Measurements from ENCODE around the gene FAM219B. TPM values are rescaled to one million over a fixed set of nuclear protein-coding genes. Genes with fewer than 3 reads are reported as not detected.
A peak's percentile ranks its signal among the peaks of the same experiment; 100 is the strongest.
"Not testable (repeated sequence)": the region's sequence is repeated elsewhere in the genome, so short reads cannot be mapped to it uniquely, and the experiment has no call there.

FAM219B gene
- total and polyA plus RNA-seq, 4 donors: 67.0 to 105 (median 77.6) TPM

- Histone ChIP-seq H3K9me3 (ENCODE audit: control insufficient read depth, insufficient read depth, low read length) (no peaks in the 10 kb centered on the region), H3K27me3 (ENCODE audit: control insufficient read depth, insufficient read depth, low read length) (no peaks in the 10 kb centered on the region), H3K4me3 (ENCODE audit: low read depth, low read length) (no peak overlapping the region), H3K4me1 (ENCODE audit: control insufficient read depth, insufficient read depth, low read length) (peaks cover 22% of the 10 kb centered on the region), H3K36me3 (ENCODE audit: control insufficient read depth, insufficient read depth, low read length) (peaks cover 46% of the 10 kb centered on the region), H3K27ac (ENCODE audit: low read depth, low read length) (no peak overlapping the region)
- DNase-seq (ENCODE audit: low read depth in 4 of 6, low spot score in 6 of 6): no peak
- WGBS (ENCODE audit: insufficient coverage): no CpG with 5 or more reads among the region's 2 CpGs
These were observed 13.7 kb downstream of the FAM219B start for GRCh38 chr15:74892931-74893330.

GRCh38 chr15:74892313-74892712 lies 14.3 kb downstream of the FAM219B start:
- peaks cover 22% of the 10 kb centered on the region for H3K4me1 ChIP-seq (ENCODE audit: control insufficient read depth, insufficient read depth, low read length)
- no peak overlapping the region for H3K4me3 ChIP-seq (ENCODE audit: low read depth, low read length)
- peaks cover 41% of the 10 kb centered on the region for H3K36me3 ChIP-seq (ENCODE audit: control insufficient read depth, insufficient read depth, low read length)
- H3K27ac ChIP-seq (ENCODE audit: low read depth, low read length): no peak overlapping the region
- H3K27me3 ChIP-seq (ENCODE audit: control insufficient read depth, insufficient read depth, low read length): no peaks in the 10 kb centered on the region
- WGBS (ENCODE audit: insufficient coverage): 86% methylated on average over 1 of the region's 3 CpGs
- H3K9me3 ChIP-seq (ENCODE audit: control insufficient read depth, insufficient read depth, low read length): no peaks in the 10 kb centered on the region
- DNase-seq (ENCODE audit: low read depth in 4 of 6, low spot score in 6 of 6): no peak

GRCh38 chr15:74891469-74891868 lies 15.2 kb downstream of the FAM219B start:
- no peaks in the 10 kb centered on the region for H3K9me3 ChIP-seq (ENCODE audit: control insufficient read depth, insufficient read depth, low read length)
- DNase-seq (ENCODE audit: low read depth in 4 of 6, low spot score in 6 of 6): no peak
- WGBS (ENCODE audit: insufficient coverage): 94% methylated on average over 2 of the region's 3 CpGs
- no peak overlapping the region for H3K27ac ChIP-seq (ENCODE audit: low read depth, low read length)
- peaks cover 22% of the 10 kb centered on the region for H3K4me1 ChIP-seq (ENCODE audit: control insufficient read depth, insufficient read depth, low read length)
- peaks cover 35% of the 10 kb centered on the region for H3K36me3 ChIP-seq (ENCODE audit: control insufficient read depth, insufficient read depth, low read length)
- no peak overlapping the region for H3K4me3 ChIP-seq (ENCODE audit: low read depth, low read length)
- H3K27me3 ChIP-seq (ENCODE audit: control insufficient read depth, insufficient read depth, low read length): no peaks in the 10 kb centered on the region

GRCh38 chr15:74890665-74890960 lies 16.0 kb downstream of the FAM219B start:
- no peak for DNase-seq (ENCODE audit: low read depth in 4 of 6, low spot score in 6 of 6)
- H3K27me3 ChIP-seq (ENCODE audit: control insufficient read depth, insufficient read depth, low read length): no peaks in the 10 kb centered on the region
- 0% methylated on average over 1 of the region's 1 CpG for WGBS (ENCODE audit: insufficient coverage)
- no peaks in the 10 kb centered on the region for H3K9me3 ChIP-seq (ENCODE audit: control insufficient read depth, insufficient read depth, low read length)
- H3K4me1 ChIP-seq (ENCODE audit: control insufficient read depth, insufficient read depth, low read length): peaks cover 22% of the 10 kb centered on the region
- H3K27ac ChIP-seq (ENCODE audit: low read depth, low read length): no peak overlapping the region
- peaks cover 29% of the 10 kb centered on the region for H3K36me3 ChIP-seq (ENCODE audit: control insufficient read depth, insufficient read depth, low read length)
- peak overlapping the region; percentile 95 for H3K4me3 ChIP-seq (ENCODE audit: low read depth, low read length)

GRCh38 chr15:74889883-74890664 lies 16.6 kb downstream of the FAM219B start, which contains the start of gene MPI:
Gene MPI (plus strand): TSS chr15:74890042. CDS start chr15:74890074, 32 bp downstream.
- WGBS (ENCODE audit: insufficient coverage): under 1% methylated on average over 47 of the region's 47 CpGs
- H3K4me1 ChIP-seq (ENCODE audit: control insufficient read depth, insufficient read depth, low read length): peaks cover 22% of the 10 kb centered on the region

GRCh38 chr15:74889390-74889882 lies 17.2 kb downstream of the FAM219B start:
- Histone ChIP-seq H3K27ac (ENCODE audit: low read depth, low read length) (peak overlapping the region; percentile 78), H3K36me3 (ENCODE audit: control insufficient read depth, insufficient read depth, low read length) (peaks cover 29% of the 10 kb centered on the region), H3K9me3 (ENCODE audit: control insufficient read depth, insufficient read depth, low read length) (no peaks in the 10 kb centered on the region), H3K4me3 (ENCODE audit: low read depth, low read length) (peak overlapping the region; percentile 95), H3K4me1 (ENCODE audit: control insufficient read depth, insufficient read depth, low read length) (peaks cover 22% of the 10 kb centered on the region), H3K27me3 (ENCODE audit: control insufficient read depth, insufficient read depth, low read length) (no peaks in the 10 kb centered on the region)
- DNase-seq (ENCODE audit: low read depth in 4 of 6, low spot score in 6 of 6): peak in 2 of 6 donors; percentile 75 to 86
- 17% methylated on average over 8 of the region's 8 CpGs for WGBS (ENCODE audit: insufficient coverage)

More at GRCh38 chr15:74889883-74890664, 16.6 kb downstream of the FAM219B start, which contains the start of gene MPI:
- Histone ChIP-seq H3K36me3 (ENCODE audit: control insufficient read depth, insufficient read depth, low read length) (peaks cover 29% of the 10 kb centered on the region), H3K27me3 (ENCODE audit: control insufficient read depth, insufficient read depth, low read length) (no peaks in the 10 kb centered on the region), H3K9me3 (ENCODE audit: control insufficient read depth, insufficient read depth, low read length) (no peaks in the 10 kb centered on the region), H3K4me3 (ENCODE audit: low read depth, low read length) (peak within 1 kb of the TSS; percentile 95), H3K27ac (ENCODE audit: low read depth, low read length) (peak within 1 kb of the TSS; percentile 78)
- DNase-seq (ENCODE audit: low read depth in 4 of 6, low spot score in 6 of 6): peak; percentile 73 to 97 (median 82)

GRCh38 chr15:74888716-74889115 lies 17.9 kb downstream of the FAM219B start:
- Histone ChIP-seq H3K36me3 (ENCODE audit: control insufficient read depth, insufficient read depth, low read length) (peaks cover 29% of the 10 kb centered on the region), H3K4me3 (ENCODE audit: low read depth, low read length) (no peak overlapping the region), H3K9me3 (ENCODE audit: control insufficient read depth, insufficient read depth, low read length) (no peaks in the 10 kb centered on the region), H3K4me1 (ENCODE audit: control insufficient read depth, insufficient read depth, low read length) (peaks cover 22% of the 10 kb centered on the region), H3K27me3 (ENCODE audit: control insufficient read depth, insufficient read depth, low read length) (no peaks in the 10 kb centered on the region), H3K27ac (ENCODE audit: low read depth, low read length) (peak overlapping the region; percentile 78)
- 97% methylated on average over 3 of the region's 4 CpGs for WGBS (ENCODE audit: insufficient coverage)
- DNase-seq (ENCODE audit: low read depth in 4 of 6, low spot score in 6 of 6): no peak

GRCh38 chr15:74887537-74888193 lies 19.0 kb downstream of the FAM219B start:
- not testable (repeated sequence) for H3K9me3 ChIP-seq (ENCODE audit: control insufficient read depth, insufficient read depth, low read length); DNase-seq (ENCODE audit: low read depth in 4 of 6, low spot score in 6 of 6)
- no CpG with 5 or more reads among the region's 10 CpGs for WGBS (ENCODE audit: insufficient coverage)

GRCh38 chr15:74885461-74885860 lies 21.2 kb downstream of the FAM219B start:
- Histone ChIP-seq H3K27me3 (ENCODE audit: control insufficient read depth, insufficient read depth, low read length) (no peaks in the 10 kb centered on the region), H3K27ac (ENCODE audit: low read depth, low read length) (no peak overlapping the region), H3K4me3 (ENCODE audit: low read depth, low read length) (no peak overlapping the region), H3K9me3 (ENCODE audit: control insufficient read depth, insufficient read depth, low read length) (no peaks in the 10 kb centered on the region), H3K4me1 (ENCODE audit: control insufficient read depth, insufficient read depth, low read length) (peaks cover 16% of the 10 kb centered on the region), H3K36me3 (ENCODE audit: control insufficient read depth, insufficient read depth, low read length) (peaks cover 2% of the 10 kb centered on the region)
- 80% methylated on average over 1 of the region's 5 CpGs for WGBS (ENCODE audit: insufficient coverage)
- DNase-seq (ENCODE audit: low read depth in 4 of 6, low spot score in 6 of 6): no peak

More at GRCh38 chr15:74887537-74888193, 19.0 kb downstream of the FAM219B start:
- not testable (repeated sequence) for H3K4me3 ChIP-seq (ENCODE audit: low read depth, low read length); H3K27me3 ChIP-seq (ENCODE audit: control insufficient read depth, insufficient read depth, low read length); H3K27ac ChIP-seq (ENCODE audit: low read depth, low read length)
- Histone ChIP-seq H3K36me3 (ENCODE audit: control insufficient read depth, insufficient read depth, low read length) (peaks cover 19% of the 10 kb centered on the region), H3K4me1 (ENCODE audit: control insufficient read depth, insufficient read depth, low read length) (peaks cover 22% of the 10 kb centered on the region)
